ENCODE results near the gene GRM1. TPM values are rescaled to one million over a fixed set of nuclear protein-coding genes. Genes with fewer than 3 reads are reported as not detected.

The GRM1 gene
- total RNA-seq (not detected in 2 replicates), polyA plus RNA-seq (not detected in 2 replicates), polyA minus RNA-seq (0.26 TPM in 1 of 2 replicates, not detected in the other)
- total RNA-seq (2013): 0.02 TPM

DNA sequence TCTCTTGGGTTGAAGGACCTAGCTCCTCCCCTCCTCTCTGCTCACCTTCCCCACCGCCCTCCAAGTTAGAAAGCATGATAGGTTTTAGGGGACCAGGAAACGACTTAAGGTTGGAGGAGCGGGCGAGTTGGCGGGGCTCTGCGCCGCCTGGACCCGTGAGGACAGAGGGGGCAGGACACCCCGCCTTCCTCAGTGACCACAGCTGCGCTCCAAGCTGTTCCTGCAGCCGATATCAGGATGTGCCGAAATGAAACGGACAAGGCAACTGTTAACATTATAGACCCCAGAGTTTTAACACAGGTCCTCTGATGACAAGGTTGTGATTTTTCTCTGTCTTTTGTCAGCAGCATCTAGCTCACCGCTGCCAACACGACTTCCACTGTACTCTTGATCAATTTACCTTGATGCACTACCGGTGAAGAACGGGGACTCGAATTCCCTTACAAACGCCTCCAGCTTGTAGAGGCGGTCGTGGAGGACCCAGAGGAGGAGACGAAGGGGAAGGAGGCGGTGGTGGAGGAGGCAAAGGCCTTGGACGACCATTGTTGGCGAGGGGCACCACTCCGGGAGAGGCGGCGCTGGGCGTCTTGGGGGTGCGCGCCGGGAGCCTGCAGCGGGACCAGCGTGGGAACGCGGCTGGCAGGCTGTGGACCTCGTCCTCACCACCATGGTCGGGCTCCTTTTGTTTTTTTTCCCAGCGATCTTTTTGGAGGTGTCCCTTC is at the start of gene GRM1:
GRM1 (plus strand) TSS at position 212 of the 722 bp plus-strand sequence; CDS start at position 668, 456 bp downstream.
- H3K27ac Mint-ChIP-seq: no peak within 1 kb of the TSS
- intact Hi-C loops (cut with micrococcal nuclease): no loop called here
- no peak within 1 kb of the TSS for H2AFZ ChIP-seq (ENCODE audit: insufficient read depth, low read depth, low read length, poor library complexity, severe bottlenecking)

GRCh38 chr6:146009338-146009737 is 19.5 kb upstream of the GRM1 start:
- DNase-seq (no peak), ATAC-seq (ENCODE audit: low read depth) (no peak)
- H3K27ac Mint-ChIP-seq: no peak overlapping the region
- peaks cover 7% of the 10 kb centered on the region for H3K9me3 Mint-ChIP-seq (ENCODE audit: insufficient read depth)
- no peaks in the 10 kb centered on the region for H4K20me1 ChIP-seq (ENCODE audit: control insufficient read depth, insufficient read depth, low read length, poor library complexity, severe bottlenecking)
- H3K4me3 ChIP-seq (ENCODE audit: control extremely low read depth in 1 of 5, extremely low read depth in 1 of 5, insufficient read depth in 1 of 5, low read depth in 2 of 5, low read length in 4 of 5): no peak overlapping the region
- H3K4me3 Mint-ChIP-seq: no peak overlapping the region
- H3K27me3 Mint-ChIP-seq: no peaks in the 10 kb centered on the region
- H3K27me3 ChIP-seq (replicated peaks in 1 of 4; ENCODE audit: control extremely low read depth in 1 of 4, control insufficient read depth in 3 of 4, insufficient read depth in 4 of 4, low read length in 3 of 4): no peaks in the 10 kb centered on the region
- H3K36me3 ChIP-seq (replicated peaks in 1 of 2; ENCODE audit: control extremely low read depth in 1 of 2, control insufficient read depth in 1 of 2, extremely low read depth in 1 of 2, insufficient read depth in 2 of 2, low read length in 1 of 2): no peaks in the 10 kb centered on the region
- H2AFZ ChIP-seq (ENCODE audit: insufficient read depth, low read depth, low read length, poor library complexity, severe bottlenecking): no peak overlapping the region
- H3K9ac ChIP-seq (ENCODE audit: low read length): no peak overlapping the region
- intact Hi-C loops (cut with micrococcal nuclease): no loop called here
- TF ChIP-seq EZH2 (IDR thresholded peaks at IDR 0.05; ENCODE audit: borderline replicate concordance, insufficient read depth, low read depth, low read length, poor library complexity, severe bottlenecking): no peak
- TF ChIP-seq, protein P1, sequence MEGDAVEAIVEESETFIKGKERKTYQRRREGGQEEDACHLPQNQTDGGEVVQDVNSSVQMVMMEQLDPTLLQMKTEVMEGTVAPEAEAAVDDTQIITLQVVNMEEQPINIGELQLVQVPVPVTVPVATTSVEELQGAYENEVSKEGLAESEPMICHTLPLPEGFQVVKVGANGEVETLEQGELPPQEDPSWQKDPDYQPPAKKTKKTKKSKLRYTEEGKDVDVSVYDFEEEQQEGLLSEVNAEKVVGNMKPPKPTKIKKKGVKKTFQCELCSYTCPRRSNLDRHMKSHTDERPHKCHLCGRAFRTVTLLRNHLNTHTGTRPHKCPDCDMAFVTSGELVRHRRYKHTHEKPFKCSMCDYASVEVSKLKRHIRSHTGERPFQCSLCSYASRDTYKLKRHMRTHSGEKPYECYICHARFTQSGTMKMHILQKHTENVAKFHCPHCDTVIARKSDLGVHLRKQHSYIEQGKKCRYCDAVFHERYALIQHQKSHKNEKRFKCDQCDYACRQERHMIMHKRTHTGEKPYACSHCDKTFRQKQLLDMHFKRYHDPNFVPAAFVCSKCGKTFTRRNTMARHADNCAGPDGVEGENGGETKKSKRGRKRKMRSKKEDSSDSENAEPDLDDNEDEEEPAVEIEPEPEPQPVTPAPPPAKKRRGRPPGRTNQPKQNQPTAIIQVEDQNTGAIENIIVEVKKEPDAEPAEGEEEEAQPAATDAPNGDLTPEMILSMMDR (IDR thresholded peaks at IDR 0.05): no peak
- peaks cover 2 to 4% (median 3%) of the 10 kb centered on the region in 3 donors for H3K9me3 ChIP-seq (ENCODE audit: control extremely low read depth in 1 of 3, control insufficient read depth in 2 of 3, insufficient read depth in 1 of 3, low read length in 2 of 3)
- no peaks in the 10 kb centered on the region for H3K4me1 Mint-ChIP-seq
- WGBS (ENCODE audit: insufficient coverage): no CpG with 5 or more reads among the region's 1 CpG
- H3K4me1 ChIP-seq (ENCODE audit: control insufficient read depth in 2 of 2, insufficient read depth in 2 of 2, low read length in 2 of 2): no peaks in the 10 kb centered on the region
- H3K27ac ChIP-seq (ENCODE audit: low read length in 2 of 2): no peak overlapping the region
- no peak overlapping the region for H3K4me2 ChIP-seq (replicated peaks; ENCODE audit: low read depth, low read length, poor library complexity, severe bottlenecking)
- ChIA-PET CTCF (no interaction called here), POLR2A (no interaction called here)
- no peaks in the 10 kb centered on the region for H3K79me2 ChIP-seq (ENCODE audit: control insufficient read depth, insufficient read depth, low read length)

More for the DNA sequence above, at the start of gene GRM1:
- 12% methylated on average over 36 of the region's 39 CpGs for WGBS (ENCODE audit: insufficient coverage)
- H3K9me3 ChIP-seq (ENCODE audit: control extremely low read depth in 1 of 3, control insufficient read depth in 2 of 3, insufficient read depth in 1 of 3, low read length in 2 of 3): peaks cover 0 to 26% (median 0%) of the 10 kb centered on the region in 3 donors
- Mint-ChIP-seq H3K9me3 (ENCODE audit: insufficient read depth) (peaks cover 4% of the 10 kb centered on the region), H3K4me3 (no peak within 1 kb of the TSS), H3K4me1 (peaks cover 2% of the 10 kb centered on the region), H3K27me3 (peaks cover 61% of the 10 kb centered on the region)
- no peaks in the 10 kb centered on the region for H4K20me1 ChIP-seq (ENCODE audit: control insufficient read depth, insufficient read depth, low read length, poor library complexity, severe bottlenecking)
- TF ChIP-seq, protein P1 (IDR thresholded peaks at IDR 0.05): no peak
- TF ChIP-seq EZH2 (IDR thresholded peaks at IDR 0.05; ENCODE audit: borderline replicate concordance, insufficient read depth, low read depth, low read length, poor library complexity, severe bottlenecking): no peak
- H3K27me3 ChIP-seq (replicated peaks in 1 of 4; ENCODE audit: control extremely low read depth in 1 of 4, control insufficient read depth in 3 of 4, insufficient read depth in 4 of 4, low read length in 3 of 4): peaks cover 0 to 38% (median 23%) of the 10 kb centered on the region in 4 experiments
- DNase-seq (peak; percentile 1), ATAC-seq (ENCODE audit: low read depth) (no peak)
- H3K36me3 ChIP-seq (replicated peaks in 1 of 2; ENCODE audit: control extremely low read depth in 1 of 2, control insufficient read depth in 1 of 2, extremely low read depth in 1 of 2, insufficient read depth in 2 of 2, low read length in 1 of 2): no peaks in the 10 kb centered on the region
- no peak within 1 kb of the TSS for H3K4me3 ChIP-seq (ENCODE audit: control extremely low read depth in 1 of 5, extremely low read depth in 1 of 5, insufficient read depth in 1 of 5, low read depth in 2 of 5, low read length in 4 of 5)
- H3K9ac ChIP-seq (ENCODE audit: low read length): no peak within 1 kb of the TSS
- POLR2A ChIA-PET: no interaction called here
- CTCF ChIA-PET: no interaction called here
- no peaks in the 10 kb centered on the region for H3K4me1 ChIP-seq (ENCODE audit: control insufficient read depth in 2 of 2, insufficient read depth in 2 of 2, low read length in 2 of 2)
- no peak within 1 kb of the TSS for H3K4me2 ChIP-seq (replicated peaks; ENCODE audit: low read depth, low read length, poor library complexity, severe bottlenecking)
- H3K27ac ChIP-seq (ENCODE audit: low read length in 2 of 2): no peak within 1 kb of the TSS
- H3K79me2 ChIP-seq (ENCODE audit: control insufficient read depth, insufficient read depth, low read length): no peaks in the 10 kb centered on the region

Data from B cell (primary cell).